ENCODE results near the gene BORCS5. TPM values are rescaled to one million over a fixed set of nuclear protein-coding genes. Genes with fewer than 3 reads are reported as not detected.

The BORCS5 gene
- total RNA-seq, 4 donors from 2014 or later = 0.51 to 87.1 (median 17.9) TPM

DNA sequence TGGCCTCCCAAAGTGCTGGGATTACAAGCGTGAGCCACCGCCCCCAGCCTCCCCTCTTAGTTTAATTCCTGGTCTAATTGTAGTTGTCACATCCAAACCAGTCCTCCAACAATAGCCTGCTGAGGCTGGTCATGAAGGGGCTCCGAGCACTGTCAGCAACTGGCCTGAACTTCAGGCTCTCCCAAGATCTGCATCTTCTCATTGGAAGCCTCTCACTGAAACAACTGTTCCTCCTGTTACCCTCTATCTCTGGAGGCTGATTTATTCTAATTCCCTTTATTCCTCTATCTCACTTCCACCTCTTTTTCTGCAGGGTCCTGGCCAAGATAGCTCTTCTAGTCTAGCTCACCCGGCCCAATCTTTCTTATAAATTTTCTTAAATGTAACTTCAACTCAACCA is 116.3 kb downstream of the BORCS5 start:
- Histone ChIP-seq H3K4me3 (no peak overlapping the region), H3K27ac (no peak overlapping the region), H3K4me1 (no peaks in the 10 kb centered on the region), H3K27me3 (no peaks in the 10 kb centered on the region), H3K9me3 (no peaks in the 10 kb centered on the region), H3K36me3 (no peaks in the 10 kb centered on the region)
- DNase-seq = no peak
- intact Hi-C loops (cut with DNase I; ENCODE audit: low total_unique reads) = no loop called here
- no peak for TF ChIP-seq POLR2A (IDR thresholded peaks at IDR 0.05)
- TF ChIP-seq, protein P1, sequence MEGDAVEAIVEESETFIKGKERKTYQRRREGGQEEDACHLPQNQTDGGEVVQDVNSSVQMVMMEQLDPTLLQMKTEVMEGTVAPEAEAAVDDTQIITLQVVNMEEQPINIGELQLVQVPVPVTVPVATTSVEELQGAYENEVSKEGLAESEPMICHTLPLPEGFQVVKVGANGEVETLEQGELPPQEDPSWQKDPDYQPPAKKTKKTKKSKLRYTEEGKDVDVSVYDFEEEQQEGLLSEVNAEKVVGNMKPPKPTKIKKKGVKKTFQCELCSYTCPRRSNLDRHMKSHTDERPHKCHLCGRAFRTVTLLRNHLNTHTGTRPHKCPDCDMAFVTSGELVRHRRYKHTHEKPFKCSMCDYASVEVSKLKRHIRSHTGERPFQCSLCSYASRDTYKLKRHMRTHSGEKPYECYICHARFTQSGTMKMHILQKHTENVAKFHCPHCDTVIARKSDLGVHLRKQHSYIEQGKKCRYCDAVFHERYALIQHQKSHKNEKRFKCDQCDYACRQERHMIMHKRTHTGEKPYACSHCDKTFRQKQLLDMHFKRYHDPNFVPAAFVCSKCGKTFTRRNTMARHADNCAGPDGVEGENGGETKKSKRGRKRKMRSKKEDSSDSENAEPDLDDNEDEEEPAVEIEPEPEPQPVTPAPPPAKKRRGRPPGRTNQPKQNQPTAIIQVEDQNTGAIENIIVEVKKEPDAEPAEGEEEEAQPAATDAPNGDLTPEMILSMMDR (IDR thresholded peaks at IDR 0.05) = no peak

DNA sequence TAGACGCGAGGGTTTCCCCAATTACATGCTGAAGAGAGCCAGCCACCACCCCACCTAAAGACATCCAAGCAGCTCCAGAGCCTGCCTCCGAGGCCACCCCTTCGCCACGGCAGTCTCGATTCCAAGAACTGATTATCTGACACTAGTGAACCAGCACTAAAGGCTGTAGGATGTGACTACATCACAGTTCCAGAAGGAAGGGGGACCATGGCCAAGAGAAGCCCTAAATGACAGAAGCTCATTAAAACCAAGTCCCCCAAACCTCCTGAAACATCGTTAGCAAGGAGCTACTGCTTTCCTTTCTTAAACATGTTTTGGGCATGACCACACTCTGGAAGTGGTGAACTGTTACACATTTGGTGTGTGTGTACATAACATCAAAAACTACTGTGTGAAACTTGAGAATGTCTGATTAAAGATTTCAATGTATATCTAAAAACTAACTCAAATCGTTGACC is 117.6 kb downstream of the BORCS5 start:
- Histone ChIP-seq H3K27ac (no peak overlapping the region), H3K4me3 (no peak overlapping the region), H3K4me1 (no peaks in the 10 kb centered on the region), H3K36me3 (no peaks in the 10 kb centered on the region), H3K27me3 (no peaks in the 10 kb centered on the region), H3K9me3 (no peaks in the 10 kb centered on the region)
- DNase-seq = no peak
- intact Hi-C loops (cut with DNase I; ENCODE audit: low total_unique reads) = no loop called here
- TF ChIP-seq, protein P1 (IDR thresholded peaks at IDR 0.05) = no peak
- no peak for TF ChIP-seq POLR2A (IDR thresholded peaks at IDR 0.05)

DNA sequence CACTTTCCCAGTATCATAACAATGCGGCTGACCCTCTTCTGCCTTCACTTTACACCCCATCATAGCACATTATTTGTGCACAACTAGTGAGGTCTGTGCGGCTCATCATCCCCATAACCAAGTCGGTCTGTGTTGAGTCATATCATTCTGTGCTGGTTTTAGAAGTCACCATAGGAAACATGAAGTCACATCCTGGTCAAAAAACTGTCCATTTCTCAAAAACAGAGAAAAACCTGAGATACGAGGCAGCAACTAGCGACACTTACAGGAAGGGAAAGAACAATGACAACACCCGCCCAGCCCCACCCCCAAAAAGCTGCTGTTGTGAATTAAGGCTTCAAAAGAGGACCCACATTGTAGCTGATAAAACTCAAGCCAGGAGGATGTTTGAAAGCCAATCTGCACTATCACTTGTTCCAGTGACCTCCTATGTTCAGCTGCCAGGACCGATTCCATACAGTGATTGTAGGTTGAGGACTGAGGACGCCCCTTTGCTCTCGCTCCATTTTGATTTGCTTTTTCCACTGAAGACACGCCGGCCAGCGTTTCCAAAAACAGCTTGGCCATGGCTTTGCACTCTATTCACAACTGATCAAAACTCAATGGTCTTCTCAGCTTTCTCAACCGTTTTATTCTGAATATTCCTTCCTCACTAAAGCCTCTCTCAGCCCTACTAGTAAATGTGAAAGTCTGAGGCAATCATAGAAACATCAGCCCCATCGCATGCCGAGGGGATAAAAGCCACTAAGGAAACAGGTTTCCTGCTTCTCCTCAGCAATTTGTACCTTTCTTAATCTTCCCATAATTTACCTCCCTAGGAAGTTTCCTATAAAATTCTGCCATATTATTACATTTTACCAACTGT is 118.3 kb downstream of the BORCS5 start:
- H3K9me3 ChIP-seq = no peaks in the 10 kb centered on the region
- intact Hi-C loops (cut with DNase I; ENCODE audit: low total_unique reads) = no loop called here
- H3K4me1 ChIP-seq = no peaks in the 10 kb centered on the region
- H3K27ac ChIP-seq = no peak overlapping the region
- H3K4me3 ChIP-seq = no peak overlapping the region
- TF ChIP-seq, protein P1 (IDR thresholded peaks at IDR 0.05) = no peak
- no peak for TF ChIP-seq POLR2A (IDR thresholded peaks at IDR 0.05)
- no peaks in the 10 kb centered on the region for H3K27me3 ChIP-seq
- H3K36me3 ChIP-seq = no peaks in the 10 kb centered on the region
- no peak for DNase-seq

DNA sequence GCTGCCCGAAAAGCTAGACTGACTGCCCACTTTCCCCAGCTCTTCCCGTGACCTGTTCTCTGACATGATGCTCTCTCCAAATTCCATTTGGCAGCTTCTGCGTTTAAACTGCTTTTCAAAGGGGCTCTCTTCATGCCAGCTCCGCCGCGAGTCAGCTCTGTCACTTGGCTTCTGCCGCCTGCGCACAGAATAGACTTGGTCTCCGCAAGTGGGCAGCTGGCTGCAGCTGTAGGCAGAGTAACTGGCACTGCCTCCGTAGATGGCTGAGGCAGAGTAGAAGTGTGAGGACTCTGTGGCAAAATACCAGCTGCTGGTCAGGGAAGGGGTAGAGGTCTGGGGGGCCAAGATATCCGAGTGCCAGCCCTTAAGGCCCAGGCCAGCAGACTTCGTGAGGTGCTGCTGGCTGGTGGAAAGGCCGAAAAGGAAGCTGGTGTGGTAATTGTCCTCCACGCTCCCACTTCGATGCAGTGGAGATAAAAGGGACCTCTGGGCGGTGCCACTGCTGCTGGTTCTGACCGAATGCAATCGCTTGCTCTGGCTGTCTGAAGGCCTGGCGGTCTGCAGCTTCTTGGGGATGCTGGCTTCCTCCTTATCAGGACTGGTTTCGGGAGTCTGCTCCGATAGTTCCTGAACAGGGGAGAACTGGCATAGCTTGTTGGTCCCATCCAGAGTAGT is 120.1 kb downstream of the BORCS5 start:
- intact Hi-C loops (cut with DNase I; ENCODE audit: low total_unique reads) = no loop called here
- no peaks in the 10 kb centered on the region for H3K9me3 ChIP-seq
- no peaks in the 10 kb centered on the region for H3K36me3 ChIP-seq
- no peak for TF ChIP-seq POLR2A (IDR thresholded peaks at IDR 0.05)
- TF ChIP-seq, protein P1 (IDR thresholded peaks at IDR 0.05) = no peak
- H3K4me3 ChIP-seq = no peak overlapping the region
- no peaks in the 10 kb centered on the region for H3K4me1 ChIP-seq
- no peak for DNase-seq
- H3K27me3 ChIP-seq = no peaks in the 10 kb centered on the region
- H3K27ac ChIP-seq = no peak overlapping the region

DNA sequence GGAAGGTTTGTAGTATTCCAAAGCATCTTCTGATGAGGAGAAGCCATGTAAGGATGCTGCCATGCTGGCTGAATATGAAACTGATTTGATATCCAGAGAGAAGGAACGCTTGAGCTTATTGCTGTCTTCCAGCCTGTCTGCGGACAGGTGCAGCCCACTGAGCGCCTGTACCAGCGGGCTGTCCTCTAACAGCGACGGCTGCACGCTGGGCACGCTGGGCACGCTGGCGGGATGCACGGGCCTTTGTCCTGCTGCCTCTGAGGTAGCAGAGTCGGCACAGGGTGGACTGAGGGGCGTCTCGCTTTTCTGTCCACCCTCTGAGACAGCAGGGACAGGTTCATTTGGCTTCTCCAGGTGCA is 120.6 kb downstream of the BORCS5 start:
- Histone ChIP-seq H3K36me3 (no peaks in the 10 kb centered on the region), H3K9me3 (no peaks in the 10 kb centered on the region)

More for the DNA sequence above, 120.6 kb downstream of the BORCS5 start:
- TF ChIP-seq, protein P1 (IDR thresholded peaks at IDR 0.05) = no peak
- no peak for TF ChIP-seq POLR2A (IDR thresholded peaks at IDR 0.05)
- DNase-seq = no peak
- no peak overlapping the region for H3K27ac ChIP-seq
- no peaks in the 10 kb centered on the region for H3K27me3 ChIP-seq
- H3K4me1 ChIP-seq = no peaks in the 10 kb centered on the region
- intact Hi-C loops (cut with DNase I; ENCODE audit: low total_unique reads) = no loop called here
- H3K4me3 ChIP-seq = no peak overlapping the region

Measured in uterus (tissue), 4 donors.